HG03025 (cell line): Measurements from ENCODE around the gene LRRC59.

Experiments
- ATAC-seq: cut with Tn5 transposase; IDR thresholded peaks from one replicate; pipeline ENCODE4 v1.9.1; 2021; ENCODE audit warnings: mild to moderate bottlenecking, moderate library complexity; ENCODE audit not compliant: unreplicated experiment, low FRiP score

Gene LRRC59

GRCh38 chr17:50363217-50364060 lies 33.9 kb downstream of the LRRC59 start:
- no peak for ATAC-seq

GRCh38 chr17:50362661-50363060 lies 34.7 kb downstream of the LRRC59 start:
- no peak for ATAC-seq

- no peak for ATAC-seq
Measured at GRCh38 chr17:50361561-50362480, 35.5 kb downstream of the LRRC59 start.

- no peak for ATAC-seq
Measured at GRCh38 chr17:50360486-50361115, 36.7 kb downstream of the LRRC59 start.

GRCh38 chr17:50359998-50360461 lies 37.3 kb downstream of the LRRC59 start:
- ATAC-seq: no peak

- ATAC-seq: no peak
Measured at GRCh38 chr17:50359005-50359699, 38.2 kb downstream of the LRRC59 start.

- no peak for ATAC-seq
Measured at GRCh38 chr17:50358177-50358576, 39.1 kb downstream of the LRRC59 start.

- ATAC-seq: no peak
Measured at GRCh38 chr17:50356892-50357510, 40.3 kb downstream of the LRRC59 start.

- no peak for ATAC-seq
Measured at GRCh38 chr17:50356418-50356817, 40.9 kb downstream of the LRRC59 start.

- no peak for ATAC-seq
Measured at GRCh38 chr17:50355701-50356341, 41.5 kb downstream of the LRRC59 start.

- no peak for ATAC-seq
Measured at GRCh38 chr17:50355336-50355700, 42.0 kb downstream of the LRRC59 start.

- no peak for ATAC-seq
Measured at GRCh38 chr17:50354776-50355175, 42.5 kb downstream of the LRRC59 start.

- no peak for ATAC-seq
Measured at GRCh38 chr17:50354198-50354597, 43.1 kb downstream of the LRRC59 start.

GRCh38 chr17:50353600-50354195 lies 43.6 kb downstream of the LRRC59 start:
- no peak for ATAC-seq

GRCh38 chr17:50352693-50353599 lies 44.4 kb downstream of the LRRC59 start:
- ATAC-seq: no peak

GRCh38 chr17:50352072-50352692 lies 45.1 kb downstream of the LRRC59 start:
- no peak for ATAC-seq

- no peak for ATAC-seq
Measured at GRCh38 chr17:50350733-50351132, 46.6 kb downstream of the LRRC59 start.

GRCh38 chr17:50349243-50349600 lies 48.1 kb downstream of the LRRC59 start:
- ATAC-seq: no peak
